Measurements from ENCODE around the gene SLC17A7. TPM values are rescaled to one million over a fixed set of nuclear protein-coding genes. Genes with fewer than 3 reads are reported as not detected.

SLC17A7 gene
- total and polyA plus RNA-seq, 9 of the 15 experiments (the other 6 are each of a cell fraction or from before 2014, with no cell fraction given) = 1.1 to 15.7 (median 2.4) TPM

DNA sequence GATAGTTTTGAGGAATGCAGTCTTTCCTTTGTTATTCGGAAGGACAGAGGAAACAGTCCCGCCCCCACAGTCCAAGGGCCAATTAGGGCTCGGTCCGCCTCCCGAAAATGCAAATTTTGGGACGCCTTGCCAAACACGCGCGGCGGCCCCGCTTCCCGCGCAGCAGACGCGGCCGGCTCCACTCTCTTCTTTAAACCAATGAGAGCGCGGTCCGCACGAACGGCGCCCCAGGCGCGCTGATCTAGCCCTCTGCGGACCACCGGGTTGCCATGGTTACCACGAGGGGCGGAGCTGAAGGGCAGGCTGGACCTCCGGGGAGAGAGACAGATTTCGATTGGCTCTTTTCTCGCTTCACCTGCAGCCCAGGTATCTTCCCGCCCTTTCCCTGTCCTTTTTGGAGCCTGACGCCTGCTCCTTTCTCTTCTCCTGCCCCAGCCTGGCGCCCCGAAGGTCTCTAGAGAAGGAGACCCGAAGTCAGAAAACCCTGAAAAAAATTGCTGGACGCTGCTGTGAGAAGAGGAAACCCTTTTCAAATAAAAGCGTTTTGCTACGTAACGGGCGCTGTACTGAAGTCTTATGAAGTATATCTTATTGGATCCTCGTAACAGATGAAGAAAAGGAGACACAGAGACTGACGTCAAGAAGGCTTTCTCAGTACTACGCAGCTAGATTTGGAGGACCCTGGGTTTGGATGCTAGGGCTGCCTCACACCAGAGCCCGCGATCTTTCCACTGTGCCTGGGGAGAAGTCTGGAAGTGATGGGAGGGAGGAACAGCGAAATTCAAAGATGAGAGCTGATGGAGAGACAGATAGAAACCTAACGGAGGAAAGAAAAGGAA, 20.1 kb downstream of the SLC17A7 start (continued):
- TF ChIP-seq, protein P1, sequence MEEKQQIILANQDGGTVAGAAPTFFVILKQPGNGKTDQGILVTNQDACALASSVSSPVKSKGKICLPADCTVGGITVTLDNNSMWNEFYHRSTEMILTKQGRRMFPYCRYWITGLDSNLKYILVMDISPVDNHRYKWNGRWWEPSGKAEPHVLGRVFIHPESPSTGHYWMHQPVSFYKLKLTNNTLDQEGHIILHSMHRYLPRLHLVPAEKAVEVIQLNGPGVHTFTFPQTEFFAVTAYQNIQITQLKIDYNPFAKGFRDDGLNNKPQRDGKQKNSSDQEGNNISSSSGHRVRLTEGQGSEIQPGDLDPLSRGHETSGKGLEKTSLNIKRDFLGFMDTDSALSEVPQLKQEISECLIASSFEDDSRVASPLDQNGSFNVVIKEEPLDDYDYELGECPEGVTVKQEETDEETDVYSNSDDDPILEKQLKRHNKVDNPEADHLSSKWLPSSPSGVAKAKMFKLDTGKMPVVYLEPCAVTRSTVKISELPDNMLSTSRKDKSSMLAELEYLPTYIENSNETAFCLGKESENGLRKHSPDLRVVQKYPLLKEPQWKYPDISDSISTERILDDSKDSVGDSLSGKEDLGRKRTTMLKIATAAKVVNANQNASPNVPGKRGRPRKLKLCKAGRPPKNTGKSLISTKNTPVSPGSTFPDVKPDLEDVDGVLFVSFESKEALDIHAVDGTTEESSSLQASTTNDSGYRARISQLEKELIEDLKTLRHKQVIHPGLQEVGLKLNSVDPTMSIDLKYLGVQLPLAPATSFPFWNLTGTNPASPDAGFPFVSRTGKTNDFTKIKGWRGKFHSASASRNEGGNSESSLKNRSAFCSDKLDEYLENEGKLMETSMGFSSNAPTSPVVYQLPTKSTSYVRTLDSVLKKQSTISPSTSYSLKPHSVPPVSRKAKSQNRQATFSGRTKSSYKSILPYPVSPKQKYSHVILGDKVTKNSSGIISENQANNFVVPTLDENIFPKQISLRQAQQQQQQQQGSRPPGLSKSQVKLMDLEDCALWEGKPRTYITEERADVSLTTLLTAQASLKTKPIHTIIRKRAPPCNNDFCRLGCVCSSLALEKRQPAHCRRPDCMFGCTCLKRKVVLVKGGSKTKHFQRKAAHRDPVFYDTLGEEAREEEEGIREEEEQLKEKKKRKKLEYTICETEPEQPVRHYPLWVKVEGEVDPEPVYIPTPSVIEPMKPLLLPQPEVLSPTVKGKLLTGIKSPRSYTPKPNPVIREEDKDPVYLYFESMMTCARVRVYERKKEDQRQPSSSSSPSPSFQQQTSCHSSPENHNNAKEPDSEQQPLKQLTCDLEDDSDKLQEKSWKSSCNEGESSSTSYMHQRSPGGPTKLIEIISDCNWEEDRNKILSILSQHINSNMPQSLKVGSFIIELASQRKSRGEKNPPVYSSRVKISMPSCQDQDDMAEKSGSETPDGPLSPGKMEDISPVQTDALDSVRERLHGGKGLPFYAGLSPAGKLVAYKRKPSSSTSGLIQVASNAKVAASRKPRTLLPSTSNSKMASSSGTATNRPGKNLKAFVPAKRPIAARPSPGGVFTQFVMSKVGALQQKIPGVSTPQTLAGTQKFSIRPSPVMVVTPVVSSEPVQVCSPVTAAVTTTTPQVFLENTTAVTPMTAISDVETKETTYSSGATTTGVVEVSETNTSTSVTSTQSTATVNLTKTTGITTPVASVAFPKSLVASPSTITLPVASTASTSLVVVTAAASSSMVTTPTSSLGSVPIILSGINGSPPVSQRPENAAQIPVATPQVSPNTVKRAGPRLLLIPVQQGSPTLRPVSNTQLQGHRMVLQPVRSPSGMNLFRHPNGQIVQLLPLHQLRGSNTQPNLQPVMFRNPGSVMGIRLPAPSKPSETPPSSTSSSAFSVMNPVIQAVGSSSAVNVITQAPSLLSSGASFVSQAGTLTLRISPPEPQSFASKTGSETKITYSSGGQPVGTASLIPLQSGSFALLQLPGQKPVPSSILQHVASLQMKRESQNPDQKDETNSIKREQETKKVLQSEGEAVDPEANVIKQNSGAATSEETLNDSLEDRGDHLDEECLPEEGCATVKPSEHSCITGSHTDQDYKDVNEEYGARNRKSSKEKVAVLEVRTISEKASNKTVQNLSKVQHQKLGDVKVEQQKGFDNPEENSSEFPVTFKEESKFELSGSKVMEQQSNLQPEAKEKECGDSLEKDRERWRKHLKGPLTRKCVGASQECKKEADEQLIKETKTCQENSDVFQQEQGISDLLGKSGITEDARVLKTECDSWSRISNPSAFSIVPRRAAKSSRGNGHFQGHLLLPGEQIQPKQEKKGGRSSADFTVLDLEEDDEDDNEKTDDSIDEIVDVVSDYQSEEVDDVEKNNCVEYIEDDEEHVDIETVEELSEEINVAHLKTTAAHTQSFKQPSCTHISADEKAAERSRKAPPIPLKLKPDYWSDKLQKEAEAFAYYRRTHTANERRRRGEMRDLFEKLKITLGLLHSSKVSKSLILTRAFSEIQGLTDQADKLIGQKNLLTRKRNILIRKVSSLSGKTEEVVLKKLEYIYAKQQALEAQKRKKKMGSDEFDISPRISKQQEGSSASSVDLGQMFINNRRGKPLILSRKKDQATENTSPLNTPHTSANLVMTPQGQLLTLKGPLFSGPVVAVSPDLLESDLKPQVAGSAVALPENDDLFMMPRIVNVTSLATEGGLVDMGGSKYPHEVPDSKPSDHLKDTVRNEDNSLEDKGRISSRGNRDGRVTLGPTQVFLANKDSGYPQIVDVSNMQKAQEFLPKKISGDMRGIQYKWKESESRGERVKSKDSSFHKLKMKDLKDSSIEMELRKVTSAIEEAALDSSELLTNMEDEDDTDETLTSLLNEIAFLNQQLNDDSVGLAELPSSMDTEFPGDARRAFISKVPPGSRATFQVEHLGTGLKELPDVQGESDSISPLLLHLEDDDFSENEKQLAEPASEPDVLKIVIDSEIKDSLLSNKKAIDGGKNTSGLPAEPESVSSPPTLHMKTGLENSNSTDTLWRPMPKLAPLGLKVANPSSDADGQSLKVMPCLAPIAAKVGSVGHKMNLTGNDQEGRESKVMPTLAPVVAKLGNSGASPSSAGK (IDR thresholded peaks at IDR 0.05) = peak; percentile 67
- TF ChIP-seq MTA3 (IDR thresholded peaks at IDR 0.05; ENCODE audit: borderline replicate concordance) (no peak), TEAD2 (tag; IDR thresholded peaks at IDR 0.05) (no peak), NFE2L1 (tag; IDR thresholded peaks at IDR 0.05; ENCODE audit: borderline replicate concordance, low read depth) (no peak), NR3C1 (CRISPR knock-in tag; IDR thresholded peaks at IDR 0.05) (no peak), ZNF586 (CRISPR knock-in tag; conservative IDR thresholded peaks at IDR 0.05) (no peak), PRDM10 (IDR thresholded peaks at IDR 0.05; ENCODE audit: partially characterized antibody) (peak; percentile 56)
- TF ChIP-seq, protein P2, sequence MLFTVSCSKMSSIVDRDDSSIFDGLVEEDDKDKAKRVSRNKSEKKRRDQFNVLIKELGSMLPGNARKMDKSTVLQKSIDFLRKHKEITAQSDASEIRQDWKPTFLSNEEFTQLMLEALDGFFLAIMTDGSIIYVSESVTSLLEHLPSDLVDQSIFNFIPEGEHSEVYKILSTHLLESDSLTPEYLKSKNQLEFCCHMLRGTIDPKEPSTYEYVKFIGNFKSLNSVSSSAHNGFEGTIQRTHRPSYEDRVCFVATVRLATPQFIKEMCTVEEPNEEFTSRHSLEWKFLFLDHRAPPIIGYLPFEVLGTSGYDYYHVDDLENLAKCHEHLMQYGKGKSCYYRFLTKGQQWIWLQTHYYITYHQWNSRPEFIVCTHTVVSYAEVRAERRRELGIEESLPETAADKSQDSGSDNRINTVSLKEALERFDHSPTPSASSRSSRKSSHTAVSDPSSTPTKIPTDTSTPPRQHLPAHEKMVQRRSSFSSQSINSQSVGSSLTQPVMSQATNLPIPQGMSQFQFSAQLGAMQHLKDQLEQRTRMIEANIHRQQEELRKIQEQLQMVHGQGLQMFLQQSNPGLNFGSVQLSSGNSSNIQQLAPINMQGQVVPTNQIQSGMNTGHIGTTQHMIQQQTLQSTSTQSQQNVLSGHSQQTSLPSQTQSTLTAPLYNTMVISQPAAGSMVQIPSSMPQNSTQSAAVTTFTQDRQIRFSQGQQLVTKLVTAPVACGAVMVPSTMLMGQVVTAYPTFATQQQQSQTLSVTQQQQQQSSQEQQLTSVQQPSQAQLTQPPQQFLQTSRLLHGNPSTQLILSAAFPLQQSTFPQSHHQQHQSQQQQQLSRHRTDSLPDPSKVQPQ (CRISPR knock-in tag; IDR thresholded peaks at IDR 0.05; ENCODE audit: borderline replicate concordance) = no peak
